ENCODE results near the gene OXNAD1. TPM values are rescaled to one million over a fixed set of nuclear protein-coding genes. Genes with fewer than 3 reads are reported as not detected.

Gene OXNAD1
- total RNA-seq, 1 experiment from 2014 or later, result 12.1 TPM

DNA sequence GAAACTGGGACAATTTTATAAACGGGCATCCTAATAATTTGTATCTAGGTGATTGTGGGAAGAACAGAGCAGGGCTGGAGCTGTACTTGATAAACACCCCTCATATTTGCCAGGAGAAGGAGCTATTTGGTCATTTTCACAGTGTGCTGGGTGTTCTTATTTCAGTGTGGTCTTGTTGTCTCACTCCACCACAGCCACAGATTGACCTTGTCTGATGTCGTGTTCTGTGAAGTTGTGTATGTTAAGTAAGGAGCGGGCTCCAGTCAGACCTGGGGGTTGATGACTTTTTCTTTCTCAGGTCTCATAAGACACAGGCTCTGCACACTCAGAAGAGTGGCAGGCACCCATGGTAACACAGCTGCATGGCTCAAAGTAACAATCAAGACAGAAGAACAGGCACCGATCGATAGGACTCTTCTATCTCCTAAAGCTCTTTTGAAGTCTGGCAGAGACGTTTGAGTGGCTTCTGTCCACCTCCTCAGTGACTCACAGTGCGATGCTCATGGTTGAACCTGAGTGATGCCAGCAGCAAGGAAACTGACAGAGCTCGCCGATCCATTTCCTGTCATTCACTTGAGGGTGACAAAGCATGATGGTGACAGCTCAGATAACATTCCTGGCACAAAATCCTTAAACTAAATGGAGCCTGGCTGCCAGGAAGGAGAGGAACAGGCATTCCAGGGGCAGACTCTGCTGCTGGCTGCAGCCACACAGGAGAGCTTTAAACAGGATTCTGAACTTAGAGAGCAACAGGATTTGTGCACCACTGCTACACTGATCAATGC, 21.1 kb upstream of the OXNAD1 start:
- H4K20me1 ChIP-seq (ENCODE audit: insufficient read depth), result no peaks in the 10 kb centered on the region
- no peak overlapping the region for H3K4me3 ChIP-seq (replicated peaks in 1 of 2; ENCODE audit: low read depth in 1 of 2, low read length in 2 of 2)
- H3K27ac ChIP-seq (ENCODE audit: low read depth, low read length), result no peak overlapping the region
- intact Hi-C loops (cut with micrococcal nuclease), result no loop called here
- ATAC-seq, result no peak
- no peaks in the 10 kb centered on the region for H3K27me3 ChIP-seq (ENCODE audit: insufficient read depth, low read length)
- no peaks in the 10 kb centered on the region for H3K36me3 ChIP-seq (ENCODE audit: control insufficient read depth in 1 of 2, insufficient read depth in 2 of 2, low read length in 2 of 2)
- H3K9ac ChIP-seq (ENCODE audit: low read length), result no peak overlapping the region
- H3K9me3 ChIP-seq (ENCODE audit: control insufficient read depth in 1 of 2, insufficient read depth in 1 of 2, low read depth in 1 of 2, low read length in 2 of 2), result no peaks in the 10 kb centered on the region
- BruUV-seq (replicated peaks), result no TSS peak
- H3K4me2 ChIP-seq (ENCODE audit: low read length), result no peak overlapping the region
- ChIA-PET POLR2A (no interaction called here), CTCF (no interaction called here), RAD21 (ENCODE audit: low non-redundant PET in 1 of 2, low total read pairs in 2 of 2, uncharacterized antibody in 2 of 2, unreplicated experiment in 2 of 2) (no interaction called here)
- TF ChIP-seq ATF3 (IDR thresholded peaks at IDR 0.05) (no peak), JUND (IDR thresholded peaks at IDR 0.05) (no peak), SRF (IDR thresholded peaks at IDR 0.05; ENCODE audit: low read depth) (no peak), ZFX (IDR thresholded peaks at IDR 0.05) (no peak), FOSL1 (IDR thresholded peaks at IDR 0.05; ENCODE audit: low read depth) (no peak), ZBTB33 (IDR thresholded peaks at IDR 0.05; ENCODE audit: extremely low read depth, insufficient replicate concordance, low read length) (no peak), EGR1 (IDR thresholded peaks at IDR 0.05; ENCODE audit: low read depth) (no peak), CEBPB (IDR thresholded peaks at IDR 0.05; ENCODE audit: low read depth) (no peak), CBX3 (IDR thresholded peaks at IDR 0.05; ENCODE audit: low read depth) (no peak), ELF1 (IDR thresholded peaks at IDR 0.05; ENCODE audit: borderline replicate concordance, low read depth) (no peak), RAD21 (IDR thresholded peaks at IDR 0.05; ENCODE audit: low read depth) (no peak), POLR2AphosphoS5 (IDR thresholded peaks at IDR 0.05; ENCODE audit: low read depth, low read length) (no peak), EZH2 (IDR thresholded peaks at IDR 0.05) (no peak), YY1 (IDR thresholded peaks at IDR 0.05; ENCODE audit: extremely low read depth, insufficient replicate concordance, low read depth, low read length) (no peak)
- TF ChIP-seq, protein P1, sequence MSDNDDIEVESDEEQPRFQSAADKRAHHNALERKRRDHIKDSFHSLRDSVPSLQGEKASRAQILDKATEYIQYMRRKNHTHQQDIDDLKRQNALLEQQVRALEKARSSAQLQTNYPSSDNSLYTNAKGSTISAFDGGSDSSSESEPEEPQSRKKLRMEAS (IDR thresholded peaks at IDR 0.05), result no peak
- TF ChIP-seq, protein P2, sequence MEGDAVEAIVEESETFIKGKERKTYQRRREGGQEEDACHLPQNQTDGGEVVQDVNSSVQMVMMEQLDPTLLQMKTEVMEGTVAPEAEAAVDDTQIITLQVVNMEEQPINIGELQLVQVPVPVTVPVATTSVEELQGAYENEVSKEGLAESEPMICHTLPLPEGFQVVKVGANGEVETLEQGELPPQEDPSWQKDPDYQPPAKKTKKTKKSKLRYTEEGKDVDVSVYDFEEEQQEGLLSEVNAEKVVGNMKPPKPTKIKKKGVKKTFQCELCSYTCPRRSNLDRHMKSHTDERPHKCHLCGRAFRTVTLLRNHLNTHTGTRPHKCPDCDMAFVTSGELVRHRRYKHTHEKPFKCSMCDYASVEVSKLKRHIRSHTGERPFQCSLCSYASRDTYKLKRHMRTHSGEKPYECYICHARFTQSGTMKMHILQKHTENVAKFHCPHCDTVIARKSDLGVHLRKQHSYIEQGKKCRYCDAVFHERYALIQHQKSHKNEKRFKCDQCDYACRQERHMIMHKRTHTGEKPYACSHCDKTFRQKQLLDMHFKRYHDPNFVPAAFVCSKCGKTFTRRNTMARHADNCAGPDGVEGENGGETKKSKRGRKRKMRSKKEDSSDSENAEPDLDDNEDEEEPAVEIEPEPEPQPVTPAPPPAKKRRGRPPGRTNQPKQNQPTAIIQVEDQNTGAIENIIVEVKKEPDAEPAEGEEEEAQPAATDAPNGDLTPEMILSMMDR (IDR thresholded peaks at IDR 0.05 in 2 of 3, conservative IDR thresholded peaks at IDR 0.05 in 1 of 3; ENCODE audit: borderline replicate concordance in 1 of 3, insufficient read depth in 1 of 3, low read depth in 2 of 3, low read length in 2 of 3), result no peak
- TF ChIP-seq, protein P3, sequence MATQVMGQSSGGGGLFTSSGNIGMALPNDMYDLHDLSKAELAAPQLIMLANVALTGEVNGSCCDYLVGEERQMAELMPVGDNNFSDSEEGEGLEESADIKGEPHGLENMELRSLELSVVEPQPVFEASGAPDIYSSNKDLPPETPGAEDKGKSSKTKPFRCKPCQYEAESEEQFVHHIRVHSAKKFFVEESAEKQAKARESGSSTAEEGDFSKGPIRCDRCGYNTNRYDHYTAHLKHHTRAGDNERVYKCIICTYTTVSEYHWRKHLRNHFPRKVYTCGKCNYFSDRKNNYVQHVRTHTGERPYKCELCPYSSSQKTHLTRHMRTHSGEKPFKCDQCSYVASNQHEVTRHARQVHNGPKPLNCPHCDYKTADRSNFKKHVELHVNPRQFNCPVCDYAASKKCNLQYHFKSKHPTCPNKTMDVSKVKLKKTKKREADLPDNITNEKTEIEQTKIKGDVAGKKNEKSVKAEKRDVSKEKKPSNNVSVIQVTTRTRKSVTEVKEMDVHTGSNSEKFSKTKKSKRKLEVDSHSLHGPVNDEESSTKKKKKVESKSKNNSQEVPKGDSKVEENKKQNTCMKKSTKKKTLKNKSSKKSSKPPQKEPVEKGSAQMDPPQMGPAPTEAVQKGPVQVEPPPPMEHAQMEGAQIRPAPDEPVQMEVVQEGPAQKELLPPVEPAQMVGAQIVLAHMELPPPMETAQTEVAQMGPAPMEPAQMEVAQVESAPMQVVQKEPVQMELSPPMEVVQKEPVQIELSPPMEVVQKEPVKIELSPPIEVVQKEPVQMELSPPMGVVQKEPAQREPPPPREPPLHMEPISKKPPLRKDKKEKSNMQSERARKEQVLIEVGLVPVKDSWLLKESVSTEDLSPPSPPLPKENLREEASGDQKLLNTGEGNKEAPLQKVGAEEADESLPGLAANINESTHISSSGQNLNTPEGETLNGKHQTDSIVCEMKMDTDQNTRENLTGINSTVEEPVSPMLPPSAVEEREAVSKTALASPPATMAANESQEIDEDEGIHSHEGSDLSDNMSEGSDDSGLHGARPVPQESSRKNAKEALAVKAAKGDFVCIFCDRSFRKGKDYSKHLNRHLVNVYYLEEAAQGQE (IDR thresholded peaks at IDR 0.05; ENCODE audit: low read depth), result no peak
- DNase-seq (ENCODE audit: low read depth, low spot score), result no peak
- peaks cover 0 to 25% of the 10 kb centered on the region in 2 experiments; a peak in 2 of 4 replicates for H3K4me1 ChIP-seq (ENCODE audit: control insufficient read depth in 1 of 2, insufficient read depth in 2 of 2, low read length in 2 of 2)
- no peaks in the 10 kb centered on the region for H3K79me2 ChIP-seq (ENCODE audit: insufficient read depth, low read length)
- H3K9me2 ChIP-seq (ENCODE audit: insufficient read depth), result no peaks in the 10 kb centered on the region
- H2AFZ ChIP-seq (ENCODE audit: low read depth, low read length, poor library complexity, severe bottlenecking), result no peak overlapping the region

Measured in HCT116 (cell line).